Neutrophil (primary cell): ENCODE results near the gene INO80E.

ENCODE experiments used
- H3K27ac ChIP-seq: fragments of 200-600 bp; sonication (generic); 2 replicates; pipeline ENCODE4 v1.5.1; 2016; ENCODE audit warnings: mild to moderate bottlenecking, moderate library complexity
- H3K27me3 ChIP-seq: fragments of 200-600 bp; sonication (generic); 2 replicates; pipeline ENCODE4 v1.6.0; 2016; ENCODE audit warnings: mild to moderate bottlenecking
- H3K36me3 ChIP-seq: fragments of 200-600 bp; sonication (generic); 2 replicates; pipeline ENCODE4 v1.5.1; 2017
- H3K4me1 ChIP-seq, 2 experiments: fragments of 200-600 bp in 1 of 2; sonication (generic) in 1 of 2; 1 replicate in 1 of 2; 2 replicates in 1 of 2; pipeline versions ENCODE4 v1.5.1 to v1.6.1; 2013 to 2016; ENCODE audit warnings: low read depth in 1 of 2, low read length in 1 of 2, mild to moderate bottlenecking in 1 of 2, moderate library complexity in 1 of 2; ENCODE audit not compliant: control insufficient read depth in 1 of 2, insufficient read depth in 1 of 2
- H3K4me3 ChIP-seq, 2 experiments: fragments of 200-600 bp in 1 of 2; sonication (generic) in 1 of 2; 1 replicate in 1 of 2; 2 replicates in 1 of 2; pipeline ENCODE4 v1.5.1; 2013 to 2016; ENCODE audit warnings: low read depth in 1 of 2, low read length in 1 of 2, mild to moderate bottlenecking in 1 of 2, moderate library complexity in 1 of 2
- H3K9me3 ChIP-seq: fragments of 200-600 bp; sonication (generic); 2 replicates; pipeline ENCODE4 v1.5.1; 2016
- TF ChIP-seq, protein P1 (sequence below): fragments of 200-600 bp; sonication (generic); IDR thresholded peaks from 2 replicates; pipeline ENCODE4 v1.5.1; 2016; ENCODE audit warnings: antibody characterized with exemption

The INO80E gene

DNA sequence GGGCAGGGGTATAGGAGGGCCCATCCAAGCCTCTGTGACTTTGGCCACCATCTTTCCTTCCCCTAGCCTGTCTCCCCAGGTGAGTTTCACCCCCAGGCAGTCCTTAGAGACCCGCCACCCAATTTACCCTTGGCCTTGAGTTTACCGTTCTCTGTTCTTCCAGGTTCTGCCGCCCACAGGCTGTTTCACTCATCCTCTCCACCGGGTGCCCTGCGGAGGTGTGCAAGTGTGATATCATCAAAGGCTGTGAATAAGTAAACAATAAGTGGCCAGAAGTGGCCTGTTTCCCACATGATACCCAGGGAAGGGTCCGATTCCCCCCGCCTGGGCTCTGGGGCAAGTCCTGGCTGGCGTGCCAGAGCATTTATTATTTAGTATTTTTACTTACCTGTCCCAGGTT, 50.1 kb downstream of the INO80E start:
- Histone ChIP-seq H3K36me3 (no peaks in the 10 kb centered on the region), H3K4me3 (no peak overlapping the region), H3K27ac (no peak overlapping the region), H3K4me1 (no peaks in the 10 kb centered on the region), H3K27me3 (no peaks in the 10 kb centered on the region), H3K9me3 (no peaks in the 10 kb centered on the region)
- TF ChIP-seq, protein P1, sequence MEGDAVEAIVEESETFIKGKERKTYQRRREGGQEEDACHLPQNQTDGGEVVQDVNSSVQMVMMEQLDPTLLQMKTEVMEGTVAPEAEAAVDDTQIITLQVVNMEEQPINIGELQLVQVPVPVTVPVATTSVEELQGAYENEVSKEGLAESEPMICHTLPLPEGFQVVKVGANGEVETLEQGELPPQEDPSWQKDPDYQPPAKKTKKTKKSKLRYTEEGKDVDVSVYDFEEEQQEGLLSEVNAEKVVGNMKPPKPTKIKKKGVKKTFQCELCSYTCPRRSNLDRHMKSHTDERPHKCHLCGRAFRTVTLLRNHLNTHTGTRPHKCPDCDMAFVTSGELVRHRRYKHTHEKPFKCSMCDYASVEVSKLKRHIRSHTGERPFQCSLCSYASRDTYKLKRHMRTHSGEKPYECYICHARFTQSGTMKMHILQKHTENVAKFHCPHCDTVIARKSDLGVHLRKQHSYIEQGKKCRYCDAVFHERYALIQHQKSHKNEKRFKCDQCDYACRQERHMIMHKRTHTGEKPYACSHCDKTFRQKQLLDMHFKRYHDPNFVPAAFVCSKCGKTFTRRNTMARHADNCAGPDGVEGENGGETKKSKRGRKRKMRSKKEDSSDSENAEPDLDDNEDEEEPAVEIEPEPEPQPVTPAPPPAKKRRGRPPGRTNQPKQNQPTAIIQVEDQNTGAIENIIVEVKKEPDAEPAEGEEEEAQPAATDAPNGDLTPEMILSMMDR, result no peak

DNA sequence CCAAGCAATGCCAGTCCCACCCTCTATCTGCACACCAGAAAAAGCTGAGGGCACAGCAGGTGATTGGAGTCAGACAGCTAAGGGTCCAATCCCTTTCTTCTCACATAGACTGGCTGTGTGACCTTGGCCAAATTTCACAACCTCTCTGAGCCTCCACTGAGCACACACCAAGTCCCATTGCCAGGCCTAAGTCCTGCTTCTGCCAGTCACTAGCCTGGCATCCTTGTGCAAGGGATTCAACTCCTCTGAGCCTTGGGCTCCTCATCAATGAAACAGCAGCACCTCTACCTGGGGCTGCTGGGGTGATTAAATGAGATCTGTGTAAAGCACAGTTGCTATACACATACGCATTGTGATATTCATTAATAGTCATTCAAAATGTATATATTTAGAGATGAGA, 50.5 kb downstream of the INO80E start:
- no peaks in the 10 kb centered on the region for H3K36me3 ChIP-seq
- no peak overlapping the region for H3K4me3 ChIP-seq
- H3K27ac ChIP-seq, result no peak overlapping the region
- TF ChIP-seq, protein P1, result no peak
- no peaks in the 10 kb centered on the region for H3K27me3 ChIP-seq
- no peaks in the 10 kb centered on the region for H3K9me3 ChIP-seq
- no peaks in the 10 kb centered on the region for H3K4me1 ChIP-seq

DNA sequence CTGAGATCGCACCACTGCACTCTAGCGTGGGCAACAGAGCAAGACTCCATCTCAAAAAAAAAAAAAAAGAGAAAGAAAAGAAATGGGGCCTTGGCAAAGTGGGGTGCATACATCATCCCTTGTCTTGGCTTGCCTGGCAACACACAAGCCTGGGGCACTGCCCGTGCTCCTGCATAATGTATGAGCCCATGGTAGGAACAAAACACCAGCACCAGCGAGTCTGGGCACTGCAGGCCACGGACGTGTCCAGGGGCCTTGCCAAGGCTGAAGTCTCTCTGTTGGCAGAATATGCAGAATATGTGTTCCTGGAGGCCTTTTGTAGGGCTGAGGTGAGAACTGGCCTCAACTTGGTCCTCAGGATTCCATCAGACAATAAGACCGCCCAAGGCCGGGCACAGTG, 53.8 kb downstream of the INO80E start:
- Histone ChIP-seq H3K4me3 (no peak overlapping the region), H3K9me3 (no peaks in the 10 kb centered on the region), H3K27ac (no peak overlapping the region), H3K36me3 (no peaks in the 10 kb centered on the region), H3K27me3 (no peaks in the 10 kb centered on the region), H3K4me1 (peaks cover 10 to 16% of the 10 kb centered on the region in 2 experiments)
- TF ChIP-seq, protein P1, result no peak

DNA sequence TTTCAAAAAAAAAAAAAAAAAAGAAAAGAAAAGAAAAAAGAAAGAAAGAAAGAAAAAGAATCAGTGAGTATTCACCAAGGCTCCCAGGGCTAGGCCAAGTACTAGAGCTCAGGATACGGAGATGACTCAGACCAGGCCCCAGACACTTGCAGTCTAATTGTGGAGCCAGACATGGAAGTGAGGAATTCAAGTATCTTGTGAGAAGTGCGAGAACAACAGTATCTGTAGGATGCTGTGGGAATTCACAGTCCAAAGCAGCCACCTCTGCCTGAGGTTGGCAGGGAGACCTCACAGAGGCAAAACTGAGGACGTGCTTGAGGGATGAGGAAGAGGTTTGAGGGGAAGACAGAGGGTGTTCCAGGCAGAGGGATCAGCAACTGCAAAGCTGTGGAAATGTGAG, 55.5 kb downstream of the INO80E start:
- Histone ChIP-seq H3K9me3 (no peaks in the 10 kb centered on the region), H3K4me1 (peaks cover 10 to 16% of the 10 kb centered on the region in 2 experiments), H3K4me3 (no peak overlapping the region), H3K27ac (no peak overlapping the region), H3K36me3 (no peaks in the 10 kb centered on the region), H3K27me3 (no peaks in the 10 kb centered on the region)
- TF ChIP-seq, protein P1, result no peak

DNA sequence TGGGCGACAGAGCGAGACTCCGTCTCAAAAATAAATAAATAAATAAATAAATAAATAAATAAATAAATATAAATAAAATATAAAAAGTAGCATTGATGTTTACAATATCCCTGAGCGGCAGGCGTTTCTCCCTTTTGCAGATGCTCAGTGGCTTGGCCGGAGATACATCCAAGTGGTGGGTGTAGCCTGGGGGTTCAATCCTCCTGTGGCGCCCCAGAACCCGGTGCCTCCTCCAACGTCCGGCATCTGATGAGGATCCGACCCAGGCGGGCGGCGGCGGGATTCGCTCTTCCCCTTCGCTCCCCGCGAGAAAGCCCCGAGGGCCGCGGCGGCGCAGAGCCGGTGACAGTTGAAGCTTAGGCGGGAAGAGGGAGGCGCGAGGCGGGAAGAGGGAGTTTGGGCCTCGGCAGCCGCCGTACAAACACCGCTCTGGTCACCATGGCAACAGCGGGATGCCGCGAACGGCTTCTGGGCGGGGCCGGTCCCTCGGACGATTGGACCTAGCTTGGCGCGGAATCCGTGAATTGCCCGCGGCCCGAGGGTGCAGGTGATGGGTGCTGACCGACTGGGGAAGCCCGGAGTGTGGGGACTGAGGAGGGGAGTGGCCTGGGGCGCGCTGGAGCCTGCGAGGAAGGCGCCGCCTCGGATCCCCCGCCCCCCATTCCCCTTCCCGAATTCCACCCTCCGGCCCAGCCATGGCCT, 56.8 kb downstream of the INO80E start:
- Histone ChIP-seq H3K36me3 (no peaks in the 10 kb centered on the region), H3K27me3 (no peaks in the 10 kb centered on the region), H3K4me1 (peaks cover 10 to 16% of the 10 kb centered on the region in 2 experiments), H3K27ac (peak overlapping the region; percentile 60), H3K4me3 (peak overlapping the region; percentile 72 to 74), H3K9me3 (no peaks in the 10 kb centered on the region)
- TF ChIP-seq, protein P1, result no peak
